K562 (cell line): ENCODE data around the gene COL23A1. TPM values are rescaled to one million over a fixed set of nuclear protein-coding genes. Genes with fewer than 3 reads are reported as not detected.

Experiments used
- ATAC-seq: fragments of 200-7000 bp; cut with Tn5 transposase; 3 replicates; pipeline ENCODE4 v1.9.1; 2020; ENCODE audit warnings: moderate library complexity
- BruUV-seq: library from RNA; stranded (reverse); fragments of 400-500 nt; replicated peaks from 2 replicates; lab custom pipeline; 2021; lab: Mats Ljungman, UMichigan
- CTCF ChIA-PET: fragments of 300-600 bp; formaldehyde crosslinking; extraction: SDS; loops from one replicate; lab custom pipeline; 2021; ENCODE audit warnings: low intra/inter-chr PET ratio; lab: Yijun Ruan, JAX
- POLR2A ChIA-PET: fragments of 300-600, 350-650 bp; sonication (Branson Sonifier 250); formaldehyde crosslinking; extraction: SDS; loops from one replicate; lab custom pipeline; 2021; ENCODE audit warnings: antibody characterized with exemption, inconsistent platforms; lab: Yijun Ruan, JAX
- DNase-seq, 4 experiments: peaks; one replicate each; pipeline versions ENCODE4 v3.0.0 to v3.0.0-alpha.2; 2011 to 2018; ENCODE audit warnings: low spot score in 3 of 4, mixed read lengths in 3 of 4; ENCODE audit errors: extremely low read depth in 1 of 4
- FAIRE-seq: peaks from 2 replicates; lab custom pipeline; 2011; peaks lifted over from hg19 to GRCh38; lab: Jason Lieb, UNC
- H2AFZ ChIP-seq: 2 replicates; pipeline ENCODE4 v1.6.0; 2011; ENCODE audit warnings: low read depth, low read length, control low read depth, inconsistent platforms
- H3K27ac ChIP-seq: fragments of 200-600 bp; 3 replicates; pipeline ENCODE4 v1.8.0; 2011; ENCODE audit warnings: low read depth, mild to moderate bottlenecking, control low read depth, inconsistent platforms, low read length, moderate library complexity, mixed read lengths; ENCODE audit errors: extremely low read depth
- H3K27me3 ChIP-seq, 2 experiments: fragments of 300-600 bp in 1 of 2; 2 replicates in 1 of 2; 3 replicates in 1 of 2; pipeline versions ENCODE4 v1.6.0 to v1.8.0; 2011; ENCODE audit warnings: inconsistent platforms in 2 of 2, low read length in 2 of 2, mild to moderate bottlenecking in 1 of 2, mixed read lengths in 1 of 2, moderate library complexity in 1 of 2; ENCODE audit not compliant: control insufficient read depth in 2 of 2, insufficient read depth in 2 of 2
- H3K36me3 ChIP-seq: fragments of 300-600 bp; 3 replicates; pipeline ENCODE4 v1.8.0; 2011; ENCODE audit warnings: mild to moderate bottlenecking, low read length, inconsistent platforms; ENCODE audit not compliant: control insufficient read depth, insufficient read depth
- H3K4me1 ChIP-seq, 2 experiments: fragments of 200-600 bp in 1 of 2; replicated peaks in 1 of 2; 2 replicates in 1 of 2; 3 replicates in 1 of 2; pipeline versions ENCODE4 v1.5.1 to v1.8.0; 2011; ENCODE audit warnings: inconsistent platforms in 2 of 2, low read length in 2 of 2, mild to moderate bottlenecking in 1 of 2, mixed read lengths in 1 of 2, moderate library complexity in 1 of 2; ENCODE audit not compliant: control insufficient read depth in 2 of 2, insufficient read depth in 2 of 2
- H3K4me2 ChIP-seq: 2 replicates; pipeline ENCODE4 v1.6.1; 2011; ENCODE audit warnings: low read length, control low read depth, inconsistent platforms, mixed read lengths; ENCODE audit not compliant: insufficient read depth
- H3K4me3 ChIP-seq: fragments of 200-600 bp; sonication (generic), shearing (Covaris generic); 2 replicates; pipeline ENCODE4 v1.5.1; 2016; ENCODE audit warnings: control low read depth, inconsistent platforms
- H3K79me2 ChIP-seq: fragments of 200-600 bp; 3 replicates; pipeline ENCODE4 v1.8.0; 2011; ENCODE audit warnings: low read length, inconsistent platforms; ENCODE audit not compliant: control insufficient read depth, insufficient read depth
- H3K9ac ChIP-seq, 2 experiments: 2 replicates each; pipeline versions ENCODE4 v1.6.0 to v1.6.1; 2011; ENCODE audit warnings: low read depth in 2 of 2, low read length in 2 of 2, control low read depth in 1 of 2, inconsistent platforms in 1 of 2, mild to moderate bottlenecking in 1 of 2, mixed read lengths in 1 of 2; ENCODE audit not compliant: insufficient read depth in 1 of 2
- H3K9me1 ChIP-seq: one replicate; pipeline ENCODE4 v1.6.0; 2011; ENCODE audit warnings: inconsistent platforms, mild to moderate bottlenecking, low read length, moderate library complexity; ENCODE audit not compliant: control insufficient read depth, insufficient read depth
- H3K9me3 ChIP-seq: replicated peaks from 2 replicates; pipeline ENCODE4 v1.5.1; 2011; ENCODE audit warnings: low read depth, low read length, inconsistent platforms; ENCODE audit not compliant: control insufficient read depth, insufficient read depth
- H4K20me1 ChIP-seq: replicated peaks from 2 replicates; pipeline ENCODE4 v1.6.1; 2011; ENCODE audit warnings: low read length, inconsistent platforms, mixed read lengths; ENCODE audit not compliant: control insufficient read depth, insufficient read depth
- ZNF586 ChIP-seq: fragments of 450-650 bp; formaldehyde crosslinking; conservative IDR thresholded peaks from 2 replicates; pipeline ENCODE4 v1.4.0; 2020; ENCODE audit warnings: mild to moderate bottlenecking, moderate library complexity
- WGBS: fragments of 100-300 bp; shearing (Covaris generic); methylation state at CpG from one replicate; pipeline ENCODE4 v1.1.6; 2016; ENCODE audit warnings: low coverage, mixed read lengths; ENCODE audit not compliant: insufficient coverage; ENCODE audit errors: missing lambda C conversion rate; 5-methylcytosine and 5-hydroxymethylcytosine counted together
- in situ Hi-C: fragments of 300-500 bp; cut with MboI; formaldehyde crosslinking; loops from 4 replicates; pipeline ENCODE4 v1.15.0; 2018; ENCODE audit warnings: inconsistent platforms, mixed read lengths
- intact Hi-C: fragments of 100-400 bp; cut with micrococcal nuclease; formaldehyde crosslinking; loops from 2 replicates; pipeline ENCODE4 v1.14.2; 2022
- polyA plus RNA-seq, 8 experiments: library from polyadenylated mRNA; depleted of rRNA in 4 of 8; stranded (reverse) in 5 of 8; unstranded in 3 of 8; fragments of >200 nt; fragmentation: Nextera tagmentation in 2 of 8; fragmentation: Illumina TruSeq in 1 of 8; extraction: Ambion mirVana in 2 of 8; extraction: Trizol in 1 of 8; gene quantifications; 2 replicates each; pipeline versions ENCODE4 v1.2.1 to v1.2.3, GENCODE V29; 2011 to 2014; ENCODE audit warnings: inconsistent platforms in 1 of 8, missing spikeins in 1 of 8
- total RNA-seq, 7 experiments: library from RNA; depleted of rRNA in 6 of 7; stranded (reverse); fragments of >200 nt in 6 of 7; fragmentation: Illumina TruSeq in 2 of 7; extraction: Trizol in 2 of 7; gene quantifications; 2 replicates each; pipeline versions ENCODE4 v1.2.1 to v1.2.3, GENCODE V29; 2011 to 2021; ENCODE audit warnings: low replicate concordance in 1 of 7
- TF ChIP-seq, protein P1 (sequence below): sonication (generic); formaldehyde crosslinking; IDR thresholded peaks from 2 replicates; pipeline ENCODE4 v1.8.1; 2023; ENCODE audit warnings: mild to moderate bottlenecking, missing genetic modification reagents

Gene COL23A1
- total and polyA plus RNA-seq, 9 of the 15 experiments (the other 6 are each of a cell fraction or from before 2014, with no cell fraction given): 0.09 TPM; not detected in 8

DNA sequence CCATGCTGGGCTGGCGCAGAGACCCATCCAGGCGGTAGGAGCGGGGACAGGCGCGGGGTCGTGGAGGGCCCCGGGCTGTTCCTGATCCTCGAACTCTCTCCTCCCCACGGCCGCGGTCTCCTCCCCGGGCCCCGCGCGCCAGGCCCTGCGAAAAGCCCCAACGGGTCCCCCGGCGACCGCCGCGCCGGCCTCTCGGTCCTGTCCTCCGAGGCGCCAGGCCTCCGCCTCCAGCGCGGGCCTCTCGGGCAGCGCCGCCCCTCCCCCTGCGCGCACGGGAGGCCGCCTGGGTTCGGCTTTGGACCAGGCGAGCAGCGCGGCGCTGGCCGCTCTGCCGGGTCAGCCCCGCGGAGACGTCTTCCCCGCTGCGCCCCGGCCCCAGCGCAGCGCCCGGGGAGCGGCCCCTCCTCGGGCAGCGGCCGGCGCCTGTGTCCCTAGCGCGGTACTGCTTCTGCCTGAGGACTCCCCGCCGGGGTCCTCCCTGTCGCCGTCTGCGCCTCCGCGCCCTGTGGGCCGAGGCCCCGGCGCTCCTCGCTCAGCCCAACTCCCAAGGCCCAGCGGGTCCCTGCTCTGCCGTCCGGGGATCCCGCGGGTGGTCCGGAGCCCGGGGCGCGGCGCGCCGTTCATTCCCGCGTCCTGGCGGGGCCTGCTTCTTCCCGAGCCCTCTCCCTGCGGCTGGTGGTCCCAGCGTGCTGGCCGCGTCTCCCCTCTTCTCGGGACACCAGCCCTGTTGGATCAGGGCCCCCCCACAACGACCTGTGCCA, 13.4 kb downstream of the COL23A1 start:
- Histone ChIP-seq H2AFZ (no peak overlapping the region), H3K4me2 (no peak overlapping the region), H3K36me3 (no peaks in the 10 kb centered on the region), H3K4me3 (no peak overlapping the region), H3K27me3 (peaks cover 2 to 39% of the 10 kb centered on the region in 2 experiments; a peak in 4 of 5 replicates), H3K9ac (no peak overlapping the region), H3K79me2 (no peaks in the 10 kb centered on the region), H3K9me3 (no peaks in the 10 kb centered on the region), H4K20me1 (no peaks in the 10 kb centered on the region), H3K27ac (no peak overlapping the region)
- no peak for ATAC-seq
- in situ Hi-C loops: no loop called here
- BruUV-seq: no TSS peak
- TF ChIP-seq, protein P1, sequence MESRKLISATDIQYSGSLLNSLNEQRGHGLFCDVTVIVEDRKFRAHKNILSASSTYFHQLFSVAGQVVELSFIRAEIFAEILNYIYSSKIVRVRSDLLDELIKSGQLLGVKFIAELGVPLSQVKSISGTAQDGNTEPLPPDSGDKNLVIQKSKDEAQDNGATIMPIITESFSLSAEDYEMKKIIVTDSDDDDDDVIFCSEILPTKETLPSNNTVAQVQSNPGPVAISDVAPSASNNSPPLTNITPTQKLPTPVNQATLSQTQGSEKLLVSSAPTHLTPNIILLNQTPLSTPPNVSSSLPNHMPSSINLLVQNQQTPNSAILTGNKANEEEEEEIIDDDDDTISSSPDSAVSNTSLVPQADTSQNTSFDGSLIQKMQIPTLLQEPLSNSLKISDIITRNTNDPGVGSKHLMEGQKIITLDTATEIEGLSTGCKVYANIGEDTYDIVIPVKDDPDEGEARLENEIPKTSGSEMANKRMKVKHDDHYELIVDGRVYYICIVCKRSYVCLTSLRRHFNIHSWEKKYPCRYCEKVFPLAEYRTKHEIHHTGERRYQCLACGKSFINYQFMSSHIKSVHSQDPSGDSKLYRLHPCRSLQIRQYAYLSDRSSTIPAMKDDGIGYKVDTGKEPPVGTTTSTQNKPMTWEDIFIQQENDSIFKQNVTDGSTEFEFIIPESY (CRISPR knock-in tag): 0 out of 2 replicates have a peak, but pooled peaks have one; percentile 44
- no peak for TF ChIP-seq ZNF586 (CRISPR knock-in tag)
- TF ChIP-seq, all 486 proteins: peak for 1
- H3K4me1 ChIP-seq: no peaks in the 10 kb centered on the region; a peak in 1 of 5 replicates
- ChIA-PET POLR2A (no interaction called here), CTCF (no interaction called here)
- H3K9me1 ChIP-seq: no peaks in the 10 kb centered on the region
- DNase-seq: no peak
- intact Hi-C loops: no loop called here
- FAIRE-seq: no peak
- WGBS: 74% methylated on average over 7 of the region's 92 CpGs
